Activated effector memory CD4-positive, alpha-beta T cell treated with Interleukin-2 at 50 U/mL for 16 hours (primary cell): ENCODE measurements around the gene DKK1.

Source experiments
- DNase-seq: peaks from one replicate; pipeline ENCODE4 v3.0.0-alpha.2; 2020

DKK1 gene, protein sequence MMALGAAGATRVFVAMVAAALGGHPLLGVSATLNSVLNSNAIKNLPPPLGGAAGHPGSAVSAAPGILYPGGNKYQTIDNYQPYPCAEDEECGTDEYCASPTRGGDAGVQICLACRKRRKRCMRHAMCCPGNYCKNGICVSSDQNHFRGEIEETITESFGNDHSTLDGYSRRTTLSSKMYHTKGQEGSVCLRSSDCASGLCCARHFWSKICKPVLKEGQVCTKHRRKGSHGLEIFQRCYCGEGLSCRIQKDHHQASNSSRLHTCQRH

GRCh38 chr10:52313933-52314821, at the start of gene DKK1:
Gene DKK1, plus strand, starts transcription at chr10:52314281. Its CDS starts 154 bp downstream, at chr10:52314435.
- DNase-seq, result no peak

DNA sequence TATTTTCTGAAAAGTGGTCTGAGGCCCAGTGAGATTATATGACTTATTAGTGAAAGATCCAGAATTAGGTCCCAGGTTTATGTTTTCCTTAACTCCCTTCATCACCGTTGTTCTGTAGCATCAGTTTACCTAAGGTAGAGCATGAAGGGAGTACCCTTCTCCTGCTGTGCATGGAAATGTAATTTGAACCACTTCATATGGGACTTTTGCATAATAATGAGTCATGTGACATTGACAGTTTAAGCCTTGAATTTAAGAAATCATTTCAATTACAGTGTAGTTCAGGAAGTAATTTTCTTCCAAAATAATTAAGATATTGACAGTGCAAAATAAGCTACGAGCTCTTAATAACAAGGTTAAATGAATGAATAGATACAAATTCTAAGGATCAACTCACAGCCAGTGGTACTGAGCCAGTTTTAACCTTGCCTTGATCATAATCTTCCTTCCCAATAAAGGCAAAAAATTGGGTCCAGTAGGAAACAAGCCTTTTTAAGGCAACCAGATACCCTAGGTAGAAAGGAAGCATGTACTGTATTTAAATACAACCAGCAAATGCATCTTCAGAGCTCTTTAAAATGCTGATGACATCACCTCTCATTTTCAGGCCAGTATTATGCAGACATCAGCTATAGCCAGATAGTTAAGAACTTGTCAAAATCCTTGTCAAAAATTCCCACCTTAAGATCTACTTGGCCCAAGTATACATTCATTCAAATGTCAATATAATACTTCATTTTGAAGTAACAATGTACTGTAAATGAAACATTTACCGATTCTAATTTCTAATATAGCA, 48.8 kb upstream of the DKK1 start:
- no peak for DNase-seq

- DNase-seq, result no peak
Measured at GRCh38 chr10:52266858-52267257, 47.2 kb upstream of the DKK1 start.

DNA sequence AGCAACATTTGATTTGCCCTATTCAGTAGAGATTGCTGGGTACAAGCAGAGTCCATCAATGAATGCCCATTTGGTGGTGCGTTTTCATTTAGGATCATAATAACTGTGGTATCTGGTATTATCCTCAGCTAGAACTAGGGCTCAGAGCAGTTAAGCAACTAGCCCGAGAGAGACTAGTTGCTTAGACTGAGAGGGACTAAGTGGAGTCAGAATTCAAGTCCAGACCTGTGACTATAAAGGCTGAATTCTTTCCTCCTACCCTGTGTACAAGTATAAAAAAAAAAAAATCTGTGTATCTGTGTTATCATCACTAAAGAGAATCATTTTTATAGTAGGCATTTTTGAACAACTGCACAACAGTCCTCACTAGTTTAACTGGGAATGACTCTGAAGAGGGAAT, 45.3 kb upstream of the DKK1 start:
- DNase-seq, result no peak

GRCh38 chr10:52269233-52269632, 44.8 kb upstream of the DKK1 start:
- DNase-seq, result no peak

GRCh38 chr10:52276163-52276562, 37.9 kb upstream of the DKK1 start:
- DNase-seq, result no peak

DNA sequence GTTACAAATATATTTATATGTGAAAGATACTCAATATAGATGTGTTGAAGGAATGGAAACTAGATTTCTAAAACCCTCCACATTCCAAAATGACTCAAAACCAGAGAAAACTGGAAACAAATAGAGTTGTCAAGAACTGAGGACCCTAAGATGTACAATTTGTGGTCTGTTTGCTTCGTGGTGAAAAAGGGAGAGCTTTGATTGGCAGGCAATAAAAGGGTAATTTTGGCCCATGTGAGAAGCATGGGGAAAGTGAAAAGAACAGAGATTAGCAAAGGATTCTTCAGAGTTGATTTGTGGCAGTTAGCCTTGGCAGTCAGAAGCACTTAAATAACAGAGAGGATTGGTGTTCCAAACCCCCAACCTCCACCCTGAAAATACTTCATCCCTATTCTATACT, 37.1 kb upstream of the DKK1 start:
- no peak for DNase-seq

- no peak for DNase-seq
Measured at GRCh38 chr10:52279546-52279945, 34.5 kb upstream of the DKK1 start.

GRCh38 chr10:52280051-52280450, 34.0 kb upstream of the DKK1 start:
- no peak for DNase-seq

GRCh38 chr10:52283174-52283573, 30.9 kb upstream of the DKK1 start:
- DNase-seq, result no peak

- no peak for DNase-seq
Measured at GRCh38 chr10:52284416-52285013, 29.6 kb upstream of the DKK1 start.

DNA sequence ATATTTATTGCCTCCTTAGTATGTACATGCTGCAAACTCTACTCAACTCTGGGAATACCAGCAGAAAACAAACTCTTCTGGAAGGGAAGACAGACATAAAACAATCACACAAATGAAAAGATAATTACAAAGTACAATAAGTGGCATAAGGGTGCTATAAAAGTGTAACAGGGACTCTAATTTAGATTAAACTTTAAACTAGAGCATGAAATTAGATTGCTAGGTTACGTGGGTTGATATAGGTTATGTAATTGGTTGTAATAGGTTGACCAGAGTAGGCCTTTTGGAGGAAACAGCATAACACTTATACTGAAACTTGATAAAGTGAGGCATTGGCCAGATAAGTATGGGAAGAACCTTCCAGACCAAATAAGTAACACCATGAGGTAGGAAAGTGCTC, 26.2 kb upstream of the DKK1 start:
- no peak for DNase-seq

GRCh38 chr10:52297747-52298146, 16.3 kb upstream of the DKK1 start:
- DNase-seq, result no peak

DNA sequence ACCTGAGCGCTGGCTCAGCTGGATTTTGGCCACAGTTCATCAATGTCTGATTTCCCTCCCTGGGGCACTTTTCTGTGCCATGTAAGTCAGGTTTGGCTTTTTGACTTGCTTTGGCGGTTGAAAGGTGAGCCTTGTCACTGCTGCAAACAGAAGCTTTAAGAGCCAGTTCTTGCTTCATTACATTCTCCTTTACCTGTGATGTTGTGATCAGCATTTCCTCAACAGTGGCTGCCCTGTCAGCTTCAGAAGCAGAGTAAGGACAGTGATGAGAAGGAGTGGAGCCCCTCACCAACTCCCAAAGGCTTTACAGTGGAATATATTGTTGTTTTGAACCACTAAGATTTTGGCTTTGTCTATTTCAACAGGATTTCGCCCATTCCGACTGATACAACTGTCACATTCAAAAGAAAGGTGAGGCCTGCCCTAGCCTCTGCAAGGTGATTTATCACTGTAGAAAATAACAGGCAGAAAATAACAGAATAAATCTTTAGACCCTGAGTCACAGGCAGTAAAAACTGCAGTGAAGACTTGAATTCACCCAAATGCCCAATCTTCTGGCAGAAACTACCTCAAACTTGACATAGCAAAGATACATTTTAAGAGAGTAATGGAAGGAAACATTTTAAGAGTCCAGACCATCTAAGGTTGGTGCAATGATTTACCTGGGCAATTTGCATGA, 13.3 kb upstream of the DKK1 start:
- no peak for DNase-seq

GRCh38 chr10:52308251-52309031, 5.6 kb upstream of the DKK1 start:
- DNase-seq, result no peak

- DNase-seq, result no peak
Measured at GRCh38 chr10:52312942-52313255, 1.2 kb upstream of the DKK1 start.

DNA sequence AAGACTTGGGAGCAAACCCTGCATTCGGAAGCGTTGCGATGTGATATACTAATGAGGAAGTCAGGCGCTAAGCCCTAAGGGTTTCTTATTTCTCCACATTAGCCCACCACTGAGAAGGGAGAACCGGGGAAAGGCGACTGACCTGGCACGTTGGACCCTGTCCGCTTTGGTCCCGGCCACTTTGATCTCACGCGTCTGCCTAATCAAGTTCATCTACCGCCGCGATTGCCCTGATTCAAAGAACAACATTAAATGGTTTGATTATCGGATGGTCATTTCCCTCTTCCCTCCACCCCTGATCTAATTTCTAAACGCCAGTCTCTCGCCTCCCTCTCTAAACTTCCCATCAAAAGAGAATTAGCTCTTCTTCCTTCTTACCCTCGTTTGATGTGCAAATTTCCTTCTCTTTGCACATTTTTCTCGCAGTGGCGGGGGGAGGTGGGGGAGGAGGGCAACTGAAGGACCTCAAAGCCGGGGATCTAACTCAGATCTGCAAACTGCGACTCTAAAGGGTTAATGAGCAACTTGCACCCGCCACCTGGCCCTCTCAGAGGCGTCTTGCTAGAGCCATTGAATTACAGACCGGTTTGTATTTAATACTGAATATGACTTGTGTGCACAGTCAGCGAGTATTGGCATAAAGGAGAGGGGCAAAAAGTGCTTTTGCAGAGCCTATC, 687 bp upstream of the DKK1 start:
- DNase-seq, result no peak

DNA sequence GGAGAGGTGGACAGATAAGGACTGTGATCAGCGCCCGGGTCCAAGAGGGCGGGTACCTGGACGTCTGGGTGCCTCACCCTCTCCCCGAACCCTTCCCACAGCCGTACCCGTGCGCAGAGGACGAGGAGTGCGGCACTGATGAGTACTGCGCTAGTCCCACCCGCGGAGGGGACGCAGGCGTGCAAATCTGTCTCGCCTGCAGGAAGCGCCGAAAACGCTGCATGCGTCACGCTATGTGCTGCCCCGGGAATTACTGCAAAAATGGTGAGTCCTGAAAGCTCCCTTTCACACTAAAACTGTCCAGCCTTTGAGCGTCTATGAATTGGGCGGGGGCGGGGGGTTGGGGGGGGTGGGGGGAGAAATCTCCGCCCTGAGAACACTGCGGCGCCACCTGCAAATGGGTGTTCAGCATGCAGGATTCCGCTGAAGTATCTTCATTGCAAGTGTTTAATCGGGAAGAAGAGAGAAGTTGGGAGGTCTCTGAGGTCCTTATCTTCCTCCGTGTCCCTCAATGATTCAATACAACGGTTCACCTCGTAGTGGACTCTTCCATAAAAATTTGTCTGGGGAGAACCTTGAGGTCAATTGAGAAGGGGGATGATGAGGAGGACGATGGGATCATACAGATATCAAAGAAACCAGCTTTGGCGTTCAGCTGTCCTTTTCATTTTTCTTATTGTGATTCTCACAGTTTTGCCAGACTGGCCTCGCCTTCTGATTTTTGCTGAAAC, 906 bp downstream of the DKK1 start:
- no peak for DNase-seq

- no peak for DNase-seq
Measured at GRCh38 chr10:52316001-52316400, 1.9 kb downstream of the DKK1 start.

DNA sequence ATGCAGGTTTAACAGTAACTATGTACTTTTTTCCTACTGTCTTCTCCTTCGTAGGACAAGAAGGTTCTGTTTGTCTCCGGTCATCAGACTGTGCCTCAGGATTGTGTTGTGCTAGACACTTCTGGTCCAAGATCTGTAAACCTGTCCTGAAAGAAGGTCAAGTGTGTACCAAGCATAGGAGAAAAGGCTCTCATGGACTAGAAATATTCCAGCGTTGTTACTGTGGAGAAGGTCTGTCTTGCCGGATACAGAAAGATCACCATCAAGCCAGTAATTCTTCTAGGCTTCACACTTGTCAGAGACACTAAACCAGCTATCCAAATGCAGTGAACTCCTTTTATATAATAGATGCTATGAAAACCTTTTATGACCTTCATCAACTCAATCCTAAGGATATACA, 2.4 kb downstream of the DKK1 start:
- DNase-seq, result no peak
